Stimulated activated CD4-positive, alpha-beta T cell treated with anti-CD3 and anti-CD28 coated beads, Interleukin-15, amount 100 ng/mL, for 24 hours (primary cell): Measurements from ENCODE around the gene SYT8.

Experiments used
- DNase-seq: peaks from one replicate; pipeline ENCODE4 v3.0.0-alpha.2; 2020

The SYT8 gene

GRCh38 chr11:1832920-1833295 lies 1.9 kb upstream of the SYT8 start:
- DNase-seq = no peak

GRCh38 chr11:1834062-1834610 lies 654 bp upstream of the SYT8 start:
- no peak for DNase-seq

GRCh38 chr11:1835671-1836010 lies 851 bp downstream of the SYT8 start:
- DNase-seq = no peak

GRCh38 chr11:1836011-1836945 lies 1.5 kb downstream of the SYT8 start:
- no peak for DNase-seq

GRCh38 chr11:1837171-1838076 lies 2.6 kb downstream of the SYT8 start:
- DNase-seq = peak; percentile 85

GRCh38 chr11:1838077-1838425 lies 3.3 kb downstream of the SYT8 start:
- DNase-seq = no peak

- no peak for DNase-seq
These were observed 3.8 kb downstream of the SYT8 start, which contains the start of gene TNNI2 for GRCh38 chr11:1838426-1839144. Gene TNNI2, plus strand, starts transcription at chr11:1838981. Its CDS starts 716 bp downstream, at chr11:1839697.

GRCh38 chr11:1839204-1839923 lies 4.6 kb downstream of the SYT8 start:
- no peak for DNase-seq

- DNase-seq = no peak
These were observed 5.4 kb downstream of the SYT8 start for GRCh38 chr11:1839924-1840779.

GRCh38 chr11:1840780-1841480 lies 6.1 kb downstream of the SYT8 start:
- DNase-seq = no peak

- no peak for DNase-seq
These were observed 6.8 kb downstream of the SYT8 start for GRCh38 chr11:1841511-1842148.

- no peak for DNase-seq
These were observed 7.6 kb downstream of the SYT8 start for GRCh38 chr11:1842149-1843097.

- no peak for DNase-seq
These were observed 8.3 kb downstream of the SYT8 start for GRCh38 chr11:1843098-1843473.

GRCh38 chr11:1843796-1844195 lies 9.0 kb downstream of the SYT8 start:
- DNase-seq = no peak

GRCh38 chr11:1844221-1845094 lies 9.7 kb downstream of the SYT8 start:
- DNase-seq = peak; percentile 67

GRCh38 chr11:1845095-1845429 lies 10.3 kb downstream of the SYT8 start:
- DNase-seq = no peak

- no peak for DNase-seq
These were observed 11.0 kb downstream of the SYT8 start for GRCh38 chr11:1845561-1846452.
